IPS-18a (cell line): ENCODE data around the gene SCUBE1.
"Not testable (repeated sequence)": the region's sequence is repeated elsewhere in the genome, so short reads cannot be mapped to it uniquely, and the experiment has no call there.

ENCODE experiments used
- H3K27ac ChIP-seq: one replicate; pipeline ENCODE4 v1.5.1; 2013; ENCODE audit warnings: low read length
- H3K27me3 ChIP-seq: one replicate; pipeline ENCODE4 v1.6.1; 2013; ENCODE audit warnings: mild to moderate bottlenecking, low read length; ENCODE audit not compliant: control insufficient read depth, insufficient read depth
- H3K36me3 ChIP-seq: one replicate; pipeline ENCODE4 v1.6.1; 2013; ENCODE audit warnings: low read depth, low read length; ENCODE audit not compliant: control insufficient read depth
- H3K4me1 ChIP-seq: one replicate; pipeline ENCODE4 v1.6.1; 2013; ENCODE audit warnings: low read depth, low read length; ENCODE audit not compliant: control insufficient read depth
- H3K4me3 ChIP-seq: one replicate; pipeline ENCODE4 v1.5.1; 2013; ENCODE audit warnings: low read length
- H3K9ac ChIP-seq: one replicate; pipeline ENCODE4 v1.6.1; 2013; ENCODE audit warnings: mild to moderate bottlenecking, low read length, moderate library complexity
- H3K9me3 ChIP-seq: one replicate; pipeline ENCODE4 v1.6.1; 2013; ENCODE audit warnings: low read depth, low read length; ENCODE audit not compliant: control insufficient read depth

Gene SCUBE1

DNA sequence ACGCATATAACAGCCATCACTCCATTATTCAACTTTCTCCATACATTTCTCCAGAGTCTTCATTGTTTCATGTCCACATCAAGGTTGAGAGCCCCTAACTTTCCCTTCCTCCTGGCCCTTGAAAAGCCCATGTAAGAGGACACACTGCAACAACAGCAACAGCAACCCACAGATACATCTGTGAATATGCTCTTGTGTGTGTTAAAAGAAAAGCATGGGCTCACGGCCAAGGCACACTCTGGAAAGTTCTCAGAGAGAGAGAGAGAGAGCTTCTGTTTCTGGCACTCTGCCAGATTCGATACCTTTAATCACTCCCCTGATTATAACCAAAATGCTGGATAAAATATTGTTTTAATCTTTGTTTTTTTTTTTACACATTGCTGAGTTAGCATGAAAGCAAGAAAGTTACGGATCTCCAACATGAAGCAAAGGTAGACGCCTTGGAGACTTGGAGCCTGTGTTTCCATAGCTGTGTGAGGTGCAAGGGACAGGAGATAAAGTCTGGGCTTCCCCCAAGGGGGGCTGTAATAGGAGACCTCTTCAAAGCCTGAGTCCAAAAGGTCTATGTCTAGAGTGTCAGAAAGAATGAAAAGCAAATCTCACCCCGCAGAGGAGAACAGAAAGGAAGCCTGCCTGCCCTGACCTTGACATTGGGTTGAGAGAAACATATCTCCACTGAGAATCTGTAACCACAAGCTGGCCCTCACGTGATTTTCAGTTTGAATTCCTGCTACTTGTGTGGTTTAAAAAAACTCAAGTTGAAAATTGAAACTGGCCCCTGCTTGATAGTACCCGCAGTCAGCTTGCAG lies 34.9 kb upstream of the SCUBE1 start:
- no peaks in the 10 kb centered on the region for H3K4me1 ChIP-seq
- no peak overlapping the region for H3K4me3 ChIP-seq
- H3K9ac ChIP-seq: no peak overlapping the region
- no peaks in the 10 kb centered on the region for H3K36me3 ChIP-seq
- H3K27ac ChIP-seq: no peak overlapping the region
- no peaks in the 10 kb centered on the region for H3K27me3 ChIP-seq
- H3K9me3 ChIP-seq: no peaks in the 10 kb centered on the region

DNA sequence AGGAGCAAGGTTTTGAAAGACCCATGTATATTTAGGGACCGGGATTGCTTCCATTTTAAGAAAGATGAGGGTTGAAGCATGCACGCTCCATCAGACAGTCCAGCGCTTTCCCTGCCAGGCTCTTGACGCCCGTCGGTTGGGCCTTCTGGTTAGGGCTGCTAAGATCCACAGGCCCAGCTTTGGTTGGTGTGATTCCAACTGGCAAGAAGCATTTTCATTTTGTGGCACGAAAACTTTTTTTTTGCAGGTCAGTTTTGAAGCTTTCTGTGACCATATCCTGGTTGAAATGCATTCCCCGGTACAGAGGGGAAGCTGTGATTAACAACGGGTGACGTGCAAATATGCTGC lies 34.4 kb upstream of the SCUBE1 start:
- Histone ChIP-seq H3K4me3 (no peak overlapping the region), H3K36me3 (no peaks in the 10 kb centered on the region), H3K9ac (no peak overlapping the region), H3K27me3 (no peaks in the 10 kb centered on the region), H3K4me1 (no peaks in the 10 kb centered on the region), H3K9me3 (no peaks in the 10 kb centered on the region), H3K27ac (no peak overlapping the region)

- Histone ChIP-seq H3K4me1 (no peaks in the 10 kb centered on the region), H3K36me3 (no peaks in the 10 kb centered on the region), H3K9me3 (no peaks in the 10 kb centered on the region), H3K27me3 (no peaks in the 10 kb centered on the region), H3K4me3 (no peak overlapping the region), H3K9ac (no peak overlapping the region), H3K27ac (no peak overlapping the region)
Observed at GRCh38 chr22:43376765-43377547, 33.8 kb upstream of the SCUBE1 start.

GRCh38 chr22:43375951-43376455 lies 32.8 kb upstream of the SCUBE1 start:
- H3K4me3 ChIP-seq: no peak overlapping the region
- no peaks in the 10 kb centered on the region for H3K36me3 ChIP-seq
- no peak overlapping the region for H3K9ac ChIP-seq
- no peaks in the 10 kb centered on the region for H3K27me3 ChIP-seq
- no peaks in the 10 kb centered on the region for H3K9me3 ChIP-seq
- H3K27ac ChIP-seq: no peak overlapping the region
- H3K4me1 ChIP-seq: no peaks in the 10 kb centered on the region

DNA sequence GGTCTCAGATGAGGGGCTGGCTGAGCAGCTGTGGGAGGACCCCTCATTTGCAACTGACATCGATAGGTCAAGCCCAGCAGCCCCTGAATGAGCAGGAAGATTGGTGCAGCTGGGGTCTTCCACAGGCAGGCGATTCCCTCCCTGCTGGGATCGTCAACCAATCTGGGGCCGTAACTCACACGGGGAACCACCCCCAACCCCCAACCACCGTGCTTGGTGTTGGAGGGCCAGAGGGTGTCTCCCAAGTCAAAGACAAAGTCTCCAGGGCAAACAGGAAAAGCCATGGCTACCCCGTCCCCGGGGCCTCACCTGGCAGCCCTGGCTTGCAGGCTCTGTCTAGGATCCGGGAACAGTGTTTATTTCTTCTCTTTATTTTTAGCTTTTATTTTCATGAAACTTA lies 26.9 kb upstream of the SCUBE1 start:
- Histone ChIP-seq H3K4me1 (peaks cover 6% of the 10 kb centered on the region), H3K9ac (no peak overlapping the region), H3K27me3 (no peaks in the 10 kb centered on the region)

DNA sequence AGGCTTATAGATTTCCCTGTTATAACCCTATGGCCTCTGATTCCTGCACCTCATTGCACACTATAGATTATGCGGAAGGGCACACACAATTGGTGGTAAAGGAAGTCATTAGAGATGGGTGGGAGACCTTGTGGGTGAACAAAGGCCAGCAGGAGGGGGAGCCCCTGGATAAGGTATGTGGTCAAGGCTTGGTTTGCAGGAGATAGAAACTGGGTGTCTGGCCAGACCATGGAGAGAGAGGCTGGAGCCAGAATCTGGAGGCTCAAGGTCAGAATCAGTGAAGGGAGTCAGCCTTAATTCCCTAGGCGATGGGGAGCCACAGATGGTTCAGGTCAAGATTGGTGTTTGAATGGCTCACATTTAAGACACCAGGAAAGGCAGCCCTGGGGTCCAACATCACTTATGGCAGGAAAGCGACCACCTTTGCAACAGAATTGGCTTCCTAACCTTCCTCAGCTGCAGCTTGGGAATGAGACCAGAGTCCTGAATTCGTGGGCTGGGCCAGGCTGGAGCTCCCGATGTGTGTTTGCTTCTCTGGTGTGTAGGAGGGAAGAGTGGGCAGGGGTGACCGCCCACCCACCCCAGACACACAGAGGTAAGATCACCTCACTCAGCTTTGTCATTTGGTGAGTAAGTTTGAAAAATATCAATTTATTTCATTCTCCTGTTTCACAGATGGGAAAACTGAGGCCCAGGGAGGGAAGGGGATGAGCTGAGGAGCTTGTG lies 22.7 kb upstream of the SCUBE1 start:
- Histone ChIP-seq H3K4me1 (peaks cover 12% of the 10 kb centered on the region), H3K27me3 (no peaks in the 10 kb centered on the region), H3K9ac (no peak overlapping the region), H3K36me3 (no peaks in the 10 kb centered on the region), H3K4me3 (no peak overlapping the region), H3K9me3 (no peaks in the 10 kb centered on the region), H3K27ac (no peak overlapping the region)

More for the DNA sequence above, 26.9 kb upstream of the SCUBE1 start:
- Histone ChIP-seq H3K4me3 (peak overlapping the region; percentile 26), H3K9me3 (no peaks in the 10 kb centered on the region), H3K27ac (no peak overlapping the region), H3K36me3 (no peaks in the 10 kb centered on the region)

DNA sequence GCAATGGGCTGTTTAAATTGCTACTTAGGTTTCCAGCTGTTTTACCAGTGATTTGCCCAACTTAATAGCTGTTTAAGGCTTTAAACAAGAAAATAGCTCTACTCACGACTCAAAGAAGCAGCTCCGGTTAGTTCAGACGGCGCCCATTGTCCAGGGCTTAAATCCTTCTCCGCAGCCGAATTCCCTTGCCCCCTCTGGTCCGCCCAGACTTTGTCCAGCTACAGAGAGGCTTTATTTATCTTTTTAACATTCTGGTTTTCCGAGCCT lies 20.9 kb upstream of the SCUBE1 start:
- H3K4me1 ChIP-seq: peaks cover 6% of the 10 kb centered on the region

DNA sequence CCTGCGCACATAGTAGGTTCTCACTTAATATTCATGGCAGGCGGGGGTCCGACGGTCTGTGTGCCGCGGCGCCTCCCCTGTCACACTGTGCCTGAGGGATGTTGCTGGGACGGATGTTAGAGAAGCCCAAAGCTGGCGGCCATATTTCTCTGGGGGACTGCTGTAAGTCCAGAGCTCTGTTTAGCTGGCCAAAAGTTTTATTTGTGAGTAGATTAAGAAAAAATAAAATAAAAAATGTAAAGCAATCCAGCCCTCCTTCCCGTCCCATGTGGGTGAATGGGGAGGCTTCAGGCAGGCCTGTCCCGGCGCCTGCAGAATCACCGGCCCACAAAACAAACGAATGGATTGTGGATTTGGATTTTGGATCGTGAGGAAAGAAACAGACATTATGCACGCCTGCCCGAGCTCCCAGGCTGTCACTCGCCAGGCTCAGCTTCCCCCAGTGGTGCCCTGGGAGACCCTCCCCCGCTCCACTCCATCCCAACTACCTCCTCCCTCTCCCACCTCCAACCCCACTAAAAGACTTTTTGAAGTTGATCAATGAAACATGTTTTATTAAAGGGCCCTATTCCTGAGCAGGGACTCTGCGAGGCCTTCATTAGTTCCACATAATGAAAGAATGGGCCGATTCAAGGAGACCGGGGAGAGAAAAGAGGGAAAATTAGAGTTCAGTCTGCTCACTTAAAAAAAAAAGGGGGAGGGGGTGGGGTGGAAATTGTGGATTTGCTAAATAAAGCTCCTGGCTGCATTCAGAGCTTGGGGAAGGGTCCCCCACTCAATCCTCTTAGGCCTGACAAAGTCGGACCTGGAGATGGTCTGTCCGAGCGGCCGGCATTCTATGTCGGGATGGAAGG lies 20.4 kb upstream of the SCUBE1 start:
- no peaks in the 10 kb centered on the region for H3K36me3 ChIP-seq
- no peaks in the 10 kb centered on the region for H3K9me3 ChIP-seq
- no peak overlapping the region for H3K9ac ChIP-seq
- H3K4me3 ChIP-seq: no peak overlapping the region
- peaks cover 6% of the 10 kb centered on the region for H3K4me1 ChIP-seq
- H3K27ac ChIP-seq: no peak overlapping the region
- no peaks in the 10 kb centered on the region for H3K27me3 ChIP-seq

More for the DNA sequence above, 20.9 kb upstream of the SCUBE1 start:
- H3K9ac ChIP-seq: no peak overlapping the region
- no peaks in the 10 kb centered on the region for H3K27me3 ChIP-seq
- no peak overlapping the region for H3K4me3 ChIP-seq
- no peaks in the 10 kb centered on the region for H3K9me3 ChIP-seq
- H3K27ac ChIP-seq: no peak overlapping the region
- no peaks in the 10 kb centered on the region for H3K36me3 ChIP-seq

DNA sequence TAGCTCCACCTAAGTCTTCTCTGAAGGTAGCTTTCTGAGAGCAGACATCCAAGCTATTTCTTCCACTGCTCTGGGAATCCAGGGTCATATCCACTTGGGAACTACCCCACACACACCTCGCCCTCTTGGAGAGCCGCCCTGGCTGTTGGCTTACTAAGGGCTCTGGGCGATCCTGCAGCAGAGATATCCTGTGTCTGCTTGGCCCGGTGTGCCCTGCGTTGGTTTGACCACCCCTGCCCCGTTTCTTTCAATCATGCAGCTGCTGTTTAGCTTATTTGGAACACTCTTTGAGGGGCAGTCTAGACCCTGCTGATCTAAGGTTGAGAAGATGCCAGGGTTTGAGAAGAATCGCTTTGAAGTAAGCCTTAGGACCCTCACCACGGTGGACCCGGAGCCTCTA lies 17.4 kb upstream of the SCUBE1 start:
- no peaks in the 10 kb centered on the region for H3K9me3 ChIP-seq
- no peak overlapping the region for H3K9ac ChIP-seq
- no peak overlapping the region for H3K4me3 ChIP-seq
- no peaks in the 10 kb centered on the region for H3K36me3 ChIP-seq
- peaks cover 6% of the 10 kb centered on the region for H3K4me1 ChIP-seq
- H3K27ac ChIP-seq: no peak overlapping the region
- no peaks in the 10 kb centered on the region for H3K27me3 ChIP-seq

DNA sequence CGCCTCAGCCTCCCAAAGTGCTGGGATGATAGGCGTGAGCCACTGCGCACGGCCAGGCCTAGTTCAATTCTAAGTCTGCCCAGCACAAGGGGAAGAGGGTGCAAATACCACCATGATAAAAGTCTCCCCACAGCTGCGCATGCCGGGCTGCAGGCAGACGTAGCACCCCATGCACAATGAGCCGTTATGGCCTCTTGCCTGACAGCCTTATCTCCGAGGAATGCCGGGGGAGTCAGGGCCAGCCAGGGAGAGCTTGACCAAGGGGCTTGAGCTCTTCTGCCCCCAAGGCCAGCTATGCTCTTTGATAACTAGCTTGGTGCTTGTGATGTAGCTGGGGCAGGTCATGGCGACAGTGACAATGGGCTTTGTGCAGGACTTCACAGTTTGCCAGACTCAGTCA lies 13.7 kb upstream of the SCUBE1 start:
- no peak overlapping the region for H3K4me3 ChIP-seq
- H3K27me3 ChIP-seq: no peaks in the 10 kb centered on the region
- H3K4me1 ChIP-seq: no peaks in the 10 kb centered on the region
- no peaks in the 10 kb centered on the region for H3K9me3 ChIP-seq
- no peak overlapping the region for H3K27ac ChIP-seq
- no peaks in the 10 kb centered on the region for H3K36me3 ChIP-seq
- no peak overlapping the region for H3K9ac ChIP-seq

GRCh38 chr22:43355688-43356087 lies 12.5 kb upstream of the SCUBE1 start:
- not testable (repeated sequence) for H3K9me3 ChIP-seq, H3K27ac ChIP-seq, H3K4me3 ChIP-seq, H3K9ac ChIP-seq, H3K36me3 ChIP-seq, H3K4me1 ChIP-seq, H3K27me3 ChIP-seq
